Measurements from ENCODE around the gene TNPO3. TPM values are rescaled to one million over a fixed set of nuclear protein-coding genes. Genes with fewer than 3 reads are reported as not detected.
A peak's percentile ranks its signal among the peaks of the same experiment; 100 is the strongest.

TNPO3 gene
- total RNA-seq, 1 donor from 2014 or later = 52.5 TPM

GRCh38 chr7:128951296-128951695 lies 103.6 kb downstream of the TNPO3 start:
- TF ChIP-seq CTCF (conservative IDR thresholded peaks at IDR 0.05; ENCODE audit: low read depth, low read length) = no peak

GRCh38 chr7:128948976-128949760 lies 105.7 kb downstream of the TNPO3 start:
- TF ChIP-seq CTCF (conservative IDR thresholded peaks at IDR 0.05; ENCODE audit: low read depth, low read length) = no peak
- no peak overlapping the region for H3K4me3 ChIP-seq (ENCODE audit: low read depth, low read length)

More at GRCh38 chr7:128951296-128951695, 103.6 kb downstream of the TNPO3 start:
- no peak overlapping the region for H3K4me3 ChIP-seq (ENCODE audit: low read depth, low read length)
- no peak for DNase-seq (ENCODE audit: low read depth)

GRCh38 chr7:128948312-128948973 lies 106.5 kb downstream of the TNPO3 start:
- no peak for DNase-seq (ENCODE audit: low read depth)
- no peak for TF ChIP-seq CTCF (conservative IDR thresholded peaks at IDR 0.05; ENCODE audit: low read depth, low read length)
- no peak overlapping the region for H3K4me3 ChIP-seq (ENCODE audit: low read depth, low read length)

More at GRCh38 chr7:128948976-128949760, 105.7 kb downstream of the TNPO3 start:
- DNase-seq (ENCODE audit: low read depth) = no peak

GRCh38 chr7:128947854-128948253 lies 107.1 kb downstream of the TNPO3 start:
- no peak for DNase-seq (ENCODE audit: low read depth)
- H3K4me3 ChIP-seq (ENCODE audit: low read depth, low read length) = no peak overlapping the region
- TF ChIP-seq CTCF (conservative IDR thresholded peaks at IDR 0.05; ENCODE audit: low read depth, low read length) = no peak

- no peak for DNase-seq (ENCODE audit: low read depth)
- H3K4me3 ChIP-seq (ENCODE audit: low read depth, low read length) = no peak overlapping the region
- peak; percentile 37 for TF ChIP-seq CTCF (conservative IDR thresholded peaks at IDR 0.05; ENCODE audit: low read depth, low read length)
Measured at GRCh38 chr7:128946936-128947830, 107.7 kb downstream of the TNPO3 start.

GRCh38 chr7:128945668-128946366 lies 109.1 kb downstream of the TNPO3 start:
- no peak for DNase-seq (ENCODE audit: low read depth)
- no peak for TF ChIP-seq CTCF (conservative IDR thresholded peaks at IDR 0.05; ENCODE audit: low read depth, low read length)
- H3K4me3 ChIP-seq (ENCODE audit: low read depth, low read length) = no peak overlapping the region

Measured in epithelial cell of proximal tubule (primary cell).